HL-60/S4 treated with retinoic acid at 250 ng/mL for 4 days and 3 days (cell line): Measurements from ENCODE around the gene WDR35.

Experiments used
- in situ Hi-C: fragments of 300-500 bp; cut with MboI; formaldehyde crosslinking; loops from 2 replicates; pipeline ENCODE4 v1.7.0; 2022; ENCODE audit warnings: low sequenced_read_pairs

The WDR35 gene

GRCh38 chr2:19989667-19990415 lies at the start of gene WDR35:
Gene WDR35 (minus strand): TSS chr2:19990105. CDS start chr2:19990015, 90 bp downstream.
- in situ Hi-C loops: no loop called here

- in situ Hi-C loops: no loop called here
Observed at GRCh38 chr2:20037660-20038059, 47.8 kb upstream of the WDR35 start.

GRCh38 chr2:20035955-20036666 lies 46.2 kb upstream of the WDR35 start:
- in situ Hi-C loops: no loop called here

GRCh38 chr2:20034821-20035220 lies 44.9 kb upstream of the WDR35 start:
- in situ Hi-C loops: no loop called here

- in situ Hi-C loops: no loop called here
Observed at GRCh38 chr2:20034218-20034617, 44.3 kb upstream of the WDR35 start.

GRCh38 chr2:20033322-20033721 lies 43.4 kb upstream of the WDR35 start:
- in situ Hi-C loops: no loop called here

- in situ Hi-C loops: no loop called here
Observed at GRCh38 chr2:20030224-20030623, 40.3 kb upstream of the WDR35 start.

- in situ Hi-C loops: no loop called here
Observed at GRCh38 chr2:20027705-20028434, 38.0 kb upstream of the WDR35 start.

- in situ Hi-C loops: no loop called here
Observed at GRCh38 chr2:20027260-20027677, 37.4 kb upstream of the WDR35 start.

- in situ Hi-C loops: no loop called here
Observed at GRCh38 chr2:20025065-20025786, 35.3 kb upstream of the WDR35 start.

- in situ Hi-C loops: no loop called here
Observed at GRCh38 chr2:20023688-20024087, 33.8 kb upstream of the WDR35 start.

- in situ Hi-C loops: no loop called here
Observed at GRCh38 chr2:20021405-20022009, 31.6 kb upstream of the WDR35 start.

GRCh38 chr2:20019747-20020146 lies 29.8 kb upstream of the WDR35 start:
- in situ Hi-C loops: no loop called here

- in situ Hi-C loops: no loop called here
Observed at GRCh38 chr2:20018601-20019152, 28.8 kb upstream of the WDR35 start.

GRCh38 chr2:20016346-20016745 lies 26.4 kb upstream of the WDR35 start:
- in situ Hi-C loops: no loop called here

GRCh38 chr2:20015482-20016083 lies 25.7 kb upstream of the WDR35 start:
- in situ Hi-C loops: no loop called here

- in situ Hi-C loops: no loop called here
Observed at GRCh38 chr2:20013126-20013849, 23.4 kb upstream of the WDR35 start.

GRCh38 chr2:20012282-20013125 lies 22.6 kb upstream of the WDR35 start, which contains the start of gene MATN3:
Gene MATN3 (minus strand): TSS chr2:20012668. CDS start chr2:20012631, 37 bp downstream.
- in situ Hi-C loops: no loop called here

- in situ Hi-C loops: no loop called here
Observed at GRCh38 chr2:20012032-20012281, 22.1 kb upstream of the WDR35 start.
